MCF 10A (cell line): ENCODE data around the gene TANGO6. TPM values are rescaled to one million over a fixed set of nuclear protein-coding genes. Genes with fewer than 3 reads are reported as not detected.

Source experiments
- BruUV-seq: library from RNA; stranded (reverse); fragments of 400-500 nt; replicated peaks from 2 replicates; lab custom pipeline; 2021; lab: Mats Ljungman, UMichigan
- CTCF ChIA-PET: fragments of 300-600 bp; sonication (Branson Sonifier 250); formaldehyde crosslinking; extraction: SDS; loops from one replicate; lab custom pipeline; 2021; ENCODE audit warnings: antibody characterized with exemption, inconsistent platforms; lab: Yijun Ruan, JAX
- POLR2A ChIA-PET: fragments of 300-600, 350-650 bp; sonication (Branson Sonifier 250); formaldehyde crosslinking; extraction: SDS; loops from one replicate; lab custom pipeline; 2020; ENCODE audit warnings: antibody characterized with exemption, inconsistent platforms; lab: Yijun Ruan, JAX
- DNase-seq: peaks from one replicate; pipeline ENCODE4 v3.0.0-alpha.2; 2018; ENCODE audit not compliant: unreplicated experiment
- H3K27ac Mint-ChIP-seq: one replicate; pipeline ENCODE4 v1.8.0; 2022; ENCODE audit warnings: mild to moderate bottlenecking, low read depth, mixed read lengths; ENCODE audit not compliant: unreplicated experiment
- H3K27me3 Mint-ChIP-seq: one replicate; pipeline ENCODE4 v1.8.0; 2022; ENCODE audit warnings: mixed read lengths; ENCODE audit not compliant: insufficient read depth, unreplicated experiment
- H3K36me3 Mint-ChIP-seq: one replicate; pipeline ENCODE4 v1.8.0; 2022; ENCODE audit warnings: mild to moderate bottlenecking, moderate library complexity, mixed read lengths; ENCODE audit not compliant: insufficient read depth, unreplicated experiment
- H3K4me1 Mint-ChIP-seq: one replicate; pipeline ENCODE4 v1.8.0; 2022; ENCODE audit warnings: mixed read lengths; ENCODE audit not compliant: insufficient read depth, unreplicated experiment
- H3K4me3 Mint-ChIP-seq: one replicate; pipeline ENCODE4 v1.8.0; 2022; ENCODE audit warnings: mild to moderate bottlenecking, moderate library complexity, mixed read lengths; ENCODE audit not compliant: unreplicated experiment
- H3K9me3 Mint-ChIP-seq: one replicate; pipeline ENCODE4 v1.8.0; 2022; ENCODE audit warnings: mixed read lengths; ENCODE audit not compliant: unreplicated experiment
- intact Hi-C: fragments of 100-400 bp; cut with micrococcal nuclease; formaldehyde crosslinking; loops from 2 replicates; pipeline ENCODE4 v1.14.1; 2022
- total RNA-seq: library from RNA; stranded (reverse); gene quantifications from 2 replicates; pipeline ENCODE4 v1.2.3, GENCODE V29; 2022
- TF ChIP-seq, protein P1 (sequence below): fragments of 200-600 bp; IDR thresholded peaks from one replicate; pipeline ENCODE4 v1.8.0; 2022; ENCODE audit warnings: antibody characterized with exemption, mild to moderate bottlenecking; ENCODE audit not compliant: unreplicated experiment

The TANGO6 gene
- total RNA-seq, 1 experiment from 2014 or later, result 21.8 TPM

DNA sequence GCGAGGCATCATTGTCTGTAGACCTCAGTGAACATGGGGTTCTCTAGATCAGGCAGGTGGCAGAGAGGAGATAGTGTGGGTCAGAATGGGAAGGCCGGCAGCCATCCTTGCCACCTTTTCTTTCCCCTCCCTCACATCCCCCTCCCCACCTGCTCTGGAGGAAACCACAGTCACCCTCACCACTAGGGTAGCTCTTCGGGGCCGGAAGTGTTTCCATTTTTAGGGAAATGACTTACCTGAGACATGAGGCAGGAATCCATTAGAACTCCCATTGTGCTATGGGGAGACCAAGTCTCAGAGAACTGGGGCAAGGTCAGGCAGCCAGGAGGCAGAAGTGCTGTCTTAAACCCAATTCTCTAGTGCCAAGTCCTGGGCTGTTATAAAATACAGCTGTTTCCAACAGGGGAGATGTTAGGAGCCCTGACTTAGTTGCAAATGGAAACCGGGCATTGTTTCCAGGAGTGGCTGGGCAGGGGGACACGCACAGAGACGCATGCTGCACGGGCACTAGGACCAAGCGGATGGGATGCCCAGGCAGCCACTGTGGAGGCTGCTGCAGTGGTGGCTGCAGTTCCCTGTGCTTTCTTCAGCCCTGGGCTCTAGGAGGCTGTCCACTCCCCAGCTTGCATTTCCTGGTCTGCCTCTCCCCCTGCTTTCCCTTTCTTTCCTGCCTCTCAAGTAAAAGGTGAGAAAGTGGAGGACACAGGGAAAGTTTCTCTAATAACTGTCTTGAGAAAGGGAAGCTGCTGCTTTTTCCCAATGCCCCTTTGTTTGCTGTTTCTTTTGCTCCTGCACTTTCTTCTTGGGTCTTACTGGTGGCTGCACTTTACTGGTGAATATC, 265.0 kb downstream of the TANGO6 start:
- H3K9me3 Mint-ChIP-seq, result no peaks in the 10 kb centered on the region
- H3K4me3 Mint-ChIP-seq, result no peak overlapping the region
- TF ChIP-seq, protein P1, sequence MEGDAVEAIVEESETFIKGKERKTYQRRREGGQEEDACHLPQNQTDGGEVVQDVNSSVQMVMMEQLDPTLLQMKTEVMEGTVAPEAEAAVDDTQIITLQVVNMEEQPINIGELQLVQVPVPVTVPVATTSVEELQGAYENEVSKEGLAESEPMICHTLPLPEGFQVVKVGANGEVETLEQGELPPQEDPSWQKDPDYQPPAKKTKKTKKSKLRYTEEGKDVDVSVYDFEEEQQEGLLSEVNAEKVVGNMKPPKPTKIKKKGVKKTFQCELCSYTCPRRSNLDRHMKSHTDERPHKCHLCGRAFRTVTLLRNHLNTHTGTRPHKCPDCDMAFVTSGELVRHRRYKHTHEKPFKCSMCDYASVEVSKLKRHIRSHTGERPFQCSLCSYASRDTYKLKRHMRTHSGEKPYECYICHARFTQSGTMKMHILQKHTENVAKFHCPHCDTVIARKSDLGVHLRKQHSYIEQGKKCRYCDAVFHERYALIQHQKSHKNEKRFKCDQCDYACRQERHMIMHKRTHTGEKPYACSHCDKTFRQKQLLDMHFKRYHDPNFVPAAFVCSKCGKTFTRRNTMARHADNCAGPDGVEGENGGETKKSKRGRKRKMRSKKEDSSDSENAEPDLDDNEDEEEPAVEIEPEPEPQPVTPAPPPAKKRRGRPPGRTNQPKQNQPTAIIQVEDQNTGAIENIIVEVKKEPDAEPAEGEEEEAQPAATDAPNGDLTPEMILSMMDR, result no peak
- H3K27ac Mint-ChIP-seq, result no peak overlapping the region
- intact Hi-C loops, result no loop called here
- no peak for DNase-seq
- ChIA-PET CTCF (interaction anchor here (0.6 to 4.4 kb wide), 7 partner anchors 14 to 265 kb away, joined by 3 to 47 read pairs (median 4); partner anchors contain the start of gene TANGO6), POLR2A (interaction anchor here (0.7 to 0.9 kb wide), 2 partner anchors 37 to 576 kb away, joined by 3 read pairs; no protein-coding TSS in a partner anchor)
- H3K36me3 Mint-ChIP-seq, result peaks cover 11% of the 10 kb centered on the region
- BruUV-seq, result no TSS peak
- H3K27me3 Mint-ChIP-seq, result no peaks in the 10 kb centered on the region
- H3K4me1 Mint-ChIP-seq, result peaks cover 8% of the 10 kb centered on the region

DNA sequence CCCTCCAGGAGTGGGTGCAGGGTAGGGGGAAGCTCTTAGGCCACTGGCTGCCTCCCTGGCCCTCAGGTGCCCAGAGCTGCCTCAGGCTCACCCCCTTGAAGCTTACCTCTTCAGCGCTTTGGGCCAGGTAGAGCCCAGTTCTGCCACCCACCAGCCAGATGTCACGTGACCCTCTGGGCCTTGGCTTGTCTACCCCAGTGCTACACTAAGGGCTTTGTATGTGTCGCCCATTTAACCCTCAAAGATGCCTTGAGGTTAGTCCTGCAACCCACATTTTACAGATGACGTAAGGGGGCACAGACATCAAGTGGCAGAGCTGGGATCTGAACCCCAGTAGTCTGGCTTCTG, 265.5 kb downstream of the TANGO6 start:
- H3K9me3 Mint-ChIP-seq, result no peaks in the 10 kb centered on the region
- no peak for DNase-seq
- ChIA-PET POLR2A (no interaction called here), CTCF (interaction anchor here (0.6 to 4.4 kb wide), 3 partner anchors 14 to 266 kb away, joined by 3 to 47 read pairs (median 5); partner anchors contain the start of gene TANGO6)
- H3K36me3 Mint-ChIP-seq, result peaks cover 11% of the 10 kb centered on the region
- no peaks in the 10 kb centered on the region for H3K27me3 Mint-ChIP-seq
- H3K4me1 Mint-ChIP-seq, result peaks cover 8% of the 10 kb centered on the region
- intact Hi-C loops, result no loop called here
- no peak overlapping the region for H3K4me3 Mint-ChIP-seq
- no peak overlapping the region for H3K27ac Mint-ChIP-seq
- no TSS peak for BruUV-seq
- TF ChIP-seq, protein P1, result no peak

DNA sequence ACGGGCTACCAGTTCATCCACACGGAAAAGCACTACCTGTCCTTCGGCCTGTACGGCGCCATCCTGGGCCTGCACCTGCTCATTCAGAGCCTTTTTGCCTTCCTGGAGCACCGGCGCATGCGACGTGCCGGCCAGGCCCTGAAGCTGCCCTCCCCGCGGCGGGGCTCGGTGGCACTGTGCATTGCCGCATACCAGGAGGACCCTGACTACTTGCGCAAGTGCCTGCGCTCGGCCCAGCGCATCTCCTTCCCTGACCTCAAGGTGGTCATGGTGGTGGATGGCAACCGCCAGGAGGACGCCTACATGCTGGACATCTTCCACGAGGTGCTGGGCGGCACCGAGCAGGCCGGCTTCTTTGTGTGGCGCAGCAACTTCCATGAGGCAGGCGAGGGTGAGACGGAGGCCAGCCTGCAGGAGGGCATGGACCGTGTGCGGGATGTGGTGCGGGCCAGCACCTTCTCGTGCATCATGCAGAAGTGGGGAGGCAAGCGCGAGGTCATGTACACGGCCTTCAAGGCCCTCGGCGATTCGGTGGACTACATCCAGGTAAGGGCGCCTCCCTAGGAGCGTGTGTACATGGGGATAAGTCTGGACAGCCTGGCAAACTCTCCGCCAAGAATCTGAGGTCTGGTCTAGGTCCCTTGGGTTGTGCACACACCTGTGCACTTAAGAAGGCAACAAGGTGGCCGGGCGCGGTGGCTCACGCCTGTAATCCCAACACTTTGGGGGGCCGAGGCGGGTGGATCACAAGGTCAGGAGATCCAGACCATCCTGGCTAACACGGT, 266.3 kb downstream of the TANGO6 start:
- no peak overlapping the region for H3K4me3 Mint-ChIP-seq
- no peak for DNase-seq
- H3K27me3 Mint-ChIP-seq, result no peaks in the 10 kb centered on the region
- H3K9me3 Mint-ChIP-seq, result no peaks in the 10 kb centered on the region
- TF ChIP-seq, protein P1, result no peak
- ChIA-PET POLR2A (no interaction called here), CTCF (interaction anchor here (1.3 to 1.8 kb wide), 2 partner anchors 13 to 207 kb away, joined by 5 to 9 read pairs; no protein-coding TSS in a partner anchor)
- peaks cover 8% of the 10 kb centered on the region for H3K4me1 Mint-ChIP-seq
- BruUV-seq, result no TSS peak
- H3K27ac Mint-ChIP-seq, result no peak overlapping the region
- intact Hi-C loops, result no loop called here
- peaks cover 7% of the 10 kb centered on the region for H3K36me3 Mint-ChIP-seq

GRCh38 chr16:69110406-69110805, 267.1 kb downstream of the TANGO6 start:
- Mint-ChIP-seq H3K27ac (no peak overlapping the region), H3K4me3 (no peak overlapping the region), H3K36me3 (peaks cover 5% of the 10 kb centered on the region), H3K9me3 (no peaks in the 10 kb centered on the region), H3K27me3 (no peaks in the 10 kb centered on the region), H3K4me1 (peaks cover 4% of the 10 kb centered on the region)
- no TSS peak for BruUV-seq
- no peak for DNase-seq
- TF ChIP-seq, protein P1, result no peak
- intact Hi-C loops, result no loop called here
- ChIA-PET CTCF (interaction anchor here (1.8 to 5.0 kb wide), 2 partner anchors 12 to 208 kb away, joined by 9 to 63 read pairs; no protein-coding TSS in a partner anchor), POLR2A (no interaction called here)
